GM12864 (cell line): ENCODE data around the gene SLC35G3.

ENCODE experiments used
- DNase-seq: peaks from one replicate; pipeline ENCODE4 v3.0.0-alpha.2; 2011; ENCODE audit warnings: low read depth
- H3K4me3 ChIP-seq: 2 replicates; pipeline ENCODE4 v1.5.1; 2011; ENCODE audit warnings: mild to moderate bottlenecking, low read depth, low read length, control low read depth
- CTCF ChIP-seq: IDR thresholded peaks from 2 replicates; pipeline ENCODE4 v1.5.1; 2011; ENCODE audit warnings: low read depth, mild to moderate bottlenecking, moderate library complexity, low read length, control low read depth, inconsistent platforms; ENCODE audit errors: missing control alignments

The SLC35G3 gene

GRCh38 chr17:35171834-35172233, 22.4 kb downstream of the SLC35G3 start:
- H3K4me3 ChIP-seq: no peak overlapping the region
- TF ChIP-seq CTCF: no peak
- no peak for DNase-seq

- H3K4me3 ChIP-seq: no peak overlapping the region
- peak; percentile 8 for TF ChIP-seq CTCF
- no peak for DNase-seq
These were observed 23.0 kb downstream of the SLC35G3 start for GRCh38 chr17:35170968-35171771.

GRCh38 chr17:35169835-35170363, 24.3 kb downstream of the SLC35G3 start:
- no peak for DNase-seq
- TF ChIP-seq CTCF: no peak
- H3K4me3 ChIP-seq: no peak overlapping the region

GRCh38 chr17:35167666-35168065, 26.5 kb downstream of the SLC35G3 start:
- DNase-seq: no peak
- no peak overlapping the region for H3K4me3 ChIP-seq
- TF ChIP-seq CTCF: no peak

- no peak overlapping the region for H3K4me3 ChIP-seq
- no peak for TF ChIP-seq CTCF
- no peak for DNase-seq
These were observed 27.1 kb downstream of the SLC35G3 start for GRCh38 chr17:35167046-35167445.

- H3K4me3 ChIP-seq: no peak overlapping the region
- no peak for DNase-seq
- TF ChIP-seq CTCF: no peak
These were observed 27.7 kb downstream of the SLC35G3 start for GRCh38 chr17:35166526-35166925.

GRCh38 chr17:35164716-35165115, 29.5 kb downstream of the SLC35G3 start:
- DNase-seq: no peak
- H3K4me3 ChIP-seq: no peak overlapping the region
- TF ChIP-seq CTCF: no peak
